DMS153 (cell line): ENCODE data around the gene TMEM204.

Experiments
- DNase-seq: peaks from one replicate; lab custom pipeline; 2025; lab: John Stamatoyannopoulos, UW

TMEM204 gene

DNA sequence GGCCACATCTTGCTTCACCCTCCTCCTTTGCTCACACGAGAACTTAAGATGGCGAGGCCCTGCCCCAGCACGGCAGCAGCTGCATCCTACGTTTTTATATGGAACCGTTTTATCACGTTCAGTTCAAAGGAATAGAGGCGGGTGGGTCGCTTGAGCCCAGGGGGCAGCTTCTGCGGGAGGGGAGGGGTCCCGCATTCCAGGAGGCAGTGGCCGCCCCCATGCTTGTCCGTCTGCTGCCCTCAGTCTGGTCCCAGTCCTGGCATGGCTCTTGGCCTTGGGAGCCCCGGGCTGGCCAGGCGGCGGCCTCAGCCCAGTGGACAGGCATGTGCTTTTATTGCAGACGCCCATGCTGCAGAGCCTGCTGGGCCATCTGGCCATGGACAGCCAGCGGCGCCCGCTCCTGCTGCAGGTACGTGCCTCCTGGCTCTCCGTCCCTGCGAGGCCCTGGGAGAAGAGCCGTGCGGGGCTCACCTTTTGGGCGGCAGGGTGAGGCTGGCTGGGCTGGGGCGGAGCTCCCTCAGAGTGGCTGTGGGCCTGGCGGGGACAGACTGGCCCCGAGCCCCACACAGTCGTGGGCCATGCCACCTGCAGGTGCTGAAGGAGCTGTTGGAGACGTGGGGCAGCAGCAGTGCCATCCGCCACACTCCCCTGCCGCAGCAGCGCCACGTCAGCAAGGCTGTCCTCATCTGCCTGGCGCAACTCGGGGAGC lies 33.6 kb upstream of the TMEM204 start:
- DNase-seq = no peak

GRCh38 chr16:1500465-1501150 lies 32.9 kb upstream of the TMEM204 start:
- DNase-seq = no peak

- DNase-seq = no peak
These were observed 31.8 kb upstream of the TMEM204 start for GRCh38 chr16:1501630-1502029.

DNA sequence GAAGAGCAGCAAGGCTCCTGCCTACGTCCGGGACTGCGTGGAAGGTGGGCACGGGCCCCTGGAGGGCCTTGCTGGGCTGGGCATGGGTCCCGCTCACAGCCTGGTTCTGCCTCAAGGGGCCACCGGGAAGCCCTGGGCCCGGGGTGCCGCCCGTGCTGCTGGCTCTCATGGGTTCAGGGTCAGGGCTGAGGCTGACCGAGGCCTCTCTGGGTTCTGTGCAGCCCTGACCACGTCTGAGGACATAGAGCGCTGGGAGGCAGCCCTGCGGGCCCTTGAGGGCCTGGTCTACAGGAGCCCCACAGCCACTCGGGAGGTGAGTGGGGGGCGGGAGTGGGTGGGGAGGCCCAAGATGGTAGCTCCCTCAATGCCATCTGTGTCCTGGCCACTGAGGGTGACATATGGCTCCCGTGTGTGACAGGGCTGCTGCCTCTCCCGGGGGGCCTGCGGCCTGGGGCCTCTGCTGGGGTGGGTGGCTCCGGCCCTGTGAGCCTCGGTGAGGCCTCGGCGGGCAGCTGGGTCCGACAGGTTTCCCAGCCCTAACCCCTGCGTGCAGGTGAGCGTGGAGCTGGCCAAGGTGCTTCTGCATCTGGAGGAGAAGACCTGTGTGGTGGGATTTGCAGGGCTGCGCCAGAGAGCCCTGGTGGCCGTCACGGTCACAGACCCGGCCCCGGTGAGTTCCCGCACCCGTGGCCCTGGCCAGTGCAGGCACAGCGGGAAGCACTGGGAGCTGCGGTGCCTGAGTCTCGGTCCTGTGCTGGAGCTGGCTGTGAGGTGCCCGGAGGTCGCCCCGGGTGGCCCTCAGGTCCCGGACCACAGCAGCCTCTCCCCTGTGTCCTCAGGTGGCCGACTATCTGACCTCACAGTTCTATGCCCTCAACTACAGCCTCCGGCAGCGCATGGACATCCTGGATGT lies 31.1 kb upstream of the TMEM204 start:
- DNase-seq = no peak

- DNase-seq = no peak
These were observed 30.1 kb upstream of the TMEM204 start for GRCh38 chr16:1503110-1503955.

- DNase-seq = no peak
These were observed 28.2 kb upstream of the TMEM204 start for GRCh38 chr16:1505073-1505844.

- no peak for DNase-seq
These were observed 27.6 kb upstream of the TMEM204 start for GRCh38 chr16:1505912-1506311.

DNA sequence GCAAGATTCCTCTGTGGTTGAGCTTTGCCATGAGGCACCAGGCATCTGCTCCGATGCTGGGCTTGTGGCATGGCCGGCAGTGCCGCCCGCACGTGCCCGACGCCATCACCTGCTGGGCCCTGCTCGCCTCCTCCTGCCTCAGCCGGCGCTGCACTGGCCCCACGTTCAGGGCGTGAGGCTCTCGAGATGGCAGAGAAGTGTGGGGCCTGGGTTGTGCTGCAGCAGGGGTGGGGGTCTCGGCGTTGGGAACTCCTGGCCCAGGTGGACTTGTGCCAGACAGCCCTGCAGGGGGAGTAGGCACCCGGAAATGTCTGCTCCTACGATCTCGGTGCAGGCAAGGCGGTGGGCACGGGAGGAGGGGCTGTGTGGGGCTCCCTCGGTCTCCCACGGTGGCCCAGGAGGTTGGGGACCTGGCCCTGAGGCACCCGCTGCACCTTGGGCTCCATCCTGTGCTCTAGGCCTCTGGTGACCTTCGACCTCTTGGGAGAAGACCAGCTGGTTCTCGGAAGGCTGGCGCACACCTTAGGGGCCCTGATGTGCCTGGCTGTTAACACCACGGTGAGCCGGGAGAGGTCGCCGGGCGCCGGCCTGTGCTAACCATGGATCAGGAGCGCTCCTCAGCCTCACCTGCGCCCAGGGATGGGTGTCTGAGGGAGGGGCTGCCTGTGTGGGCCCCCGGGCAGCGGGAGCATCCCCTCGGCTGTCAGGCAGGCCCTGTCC lies 26.8 kb upstream of the TMEM204 start:
- no peak for DNase-seq

DNA sequence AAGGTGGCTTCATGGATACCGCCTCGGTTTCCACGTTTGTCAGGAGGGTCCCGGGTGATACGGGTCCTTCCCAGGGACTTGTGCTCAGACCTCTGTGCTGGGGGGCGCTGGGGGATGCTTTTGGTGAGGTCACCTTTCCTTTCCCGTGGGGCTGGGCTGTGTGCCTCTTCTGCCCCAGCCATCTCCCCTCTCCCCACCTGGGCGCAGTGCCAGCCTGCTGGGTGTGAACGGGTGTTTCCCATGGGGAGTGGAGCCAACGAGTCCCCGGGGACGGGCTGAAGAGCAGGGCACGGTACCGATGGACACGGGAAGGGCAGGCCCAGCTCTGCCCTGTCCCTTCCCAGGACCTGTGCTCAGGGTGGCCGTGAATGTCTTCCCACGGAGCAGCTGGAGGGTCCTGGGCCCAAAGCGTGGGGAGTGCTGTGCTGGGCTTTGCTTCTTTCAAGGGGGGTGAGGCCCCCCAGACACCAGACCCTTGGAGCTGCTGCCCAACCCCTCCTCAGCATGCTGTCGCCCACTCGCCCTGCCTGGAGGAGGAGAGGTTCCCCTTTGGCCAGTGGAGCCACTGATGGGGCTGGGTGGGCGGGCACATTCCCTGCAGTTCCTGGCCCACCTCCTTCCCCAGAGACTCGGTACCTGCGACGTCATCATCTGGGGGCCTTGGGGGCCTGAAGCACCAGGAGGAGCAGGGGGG lies 24.8 kb upstream of the TMEM204 start:
- no peak for DNase-seq

DNA sequence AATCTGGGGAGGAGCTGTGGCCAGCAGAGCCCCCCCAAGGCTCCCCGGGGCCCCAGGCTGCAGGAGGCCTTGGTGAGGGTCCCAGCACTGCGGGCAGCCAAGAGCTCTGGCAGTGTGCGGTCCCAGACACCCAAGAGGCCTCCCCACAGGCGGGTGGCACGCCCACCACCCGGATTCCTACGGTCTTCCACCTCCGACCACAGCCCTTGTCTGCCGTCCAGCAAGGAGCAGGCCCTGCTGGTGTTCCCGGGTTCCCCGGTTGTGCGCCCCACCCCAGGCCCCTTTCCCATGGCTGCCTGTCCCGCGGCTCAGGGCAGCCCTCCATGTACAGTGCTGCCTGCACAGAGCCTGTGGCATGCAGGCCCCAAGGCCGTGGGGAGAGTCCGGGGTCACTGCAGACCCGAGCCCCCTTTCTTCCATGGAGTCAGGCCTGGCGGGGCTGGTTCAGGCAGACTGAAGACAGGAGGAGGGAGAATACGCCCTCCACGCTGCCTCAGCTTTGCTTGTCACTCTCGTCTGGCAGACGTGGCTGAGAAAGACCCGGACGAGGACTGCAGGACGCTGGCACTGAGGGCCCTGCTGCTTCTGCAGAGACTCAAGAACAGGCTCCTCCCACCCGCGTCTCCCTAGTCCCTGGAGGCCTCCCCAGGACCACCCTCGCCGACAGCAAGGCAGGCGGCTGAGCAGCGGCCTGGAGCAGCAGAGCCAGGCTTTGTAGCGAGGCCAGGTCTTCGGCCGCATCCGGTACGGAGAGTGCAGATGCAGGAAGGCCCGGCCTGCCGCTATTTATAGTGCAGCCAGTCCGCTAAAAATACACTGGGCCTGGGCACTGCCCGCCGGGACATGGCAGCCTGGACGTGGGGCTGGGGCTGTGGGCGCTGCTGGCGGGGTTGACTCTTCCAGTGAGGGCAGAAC lies 23.9 kb upstream of the TMEM204 start:
- no peak for DNase-seq

GRCh38 chr16:1510272-1510671 lies 23.2 kb upstream of the TMEM204 start:
- no peak for DNase-seq

DNA sequence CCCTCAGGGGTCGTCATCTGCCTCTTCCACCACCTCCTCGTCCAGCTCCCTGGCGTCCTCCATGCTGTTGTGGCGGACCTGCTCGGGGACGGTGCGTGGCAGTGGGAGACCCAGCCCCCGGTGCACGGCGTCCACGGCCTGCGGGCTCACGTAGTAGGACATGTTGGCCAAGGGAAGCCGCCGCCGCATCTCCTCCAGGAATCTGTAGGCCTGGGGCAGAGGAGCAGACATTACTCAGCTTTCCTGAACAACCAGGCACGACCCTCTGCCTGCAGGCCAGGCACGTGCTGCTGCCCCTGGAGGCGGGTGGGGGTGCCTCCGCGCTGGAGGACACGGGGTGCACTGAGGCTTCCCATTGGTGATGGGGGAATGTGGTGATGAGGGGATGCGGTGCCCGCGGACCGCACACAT lies 22.5 kb upstream of the TMEM204 start:
- DNase-seq = no peak

- no peak for DNase-seq
These were observed 21.6 kb upstream of the TMEM204 start for GRCh38 chr16:1511662-1512569.

GRCh38 chr16:1512774-1513173 lies 20.7 kb upstream of the TMEM204 start:
- no peak for DNase-seq

- no peak for DNase-seq
These were observed 19.0 kb upstream of the TMEM204 start for GRCh38 chr16:1514507-1514906.

- no peak for DNase-seq
These were observed 14.8 kb upstream of the TMEM204 start for GRCh38 chr16:1518626-1519135.

DNA sequence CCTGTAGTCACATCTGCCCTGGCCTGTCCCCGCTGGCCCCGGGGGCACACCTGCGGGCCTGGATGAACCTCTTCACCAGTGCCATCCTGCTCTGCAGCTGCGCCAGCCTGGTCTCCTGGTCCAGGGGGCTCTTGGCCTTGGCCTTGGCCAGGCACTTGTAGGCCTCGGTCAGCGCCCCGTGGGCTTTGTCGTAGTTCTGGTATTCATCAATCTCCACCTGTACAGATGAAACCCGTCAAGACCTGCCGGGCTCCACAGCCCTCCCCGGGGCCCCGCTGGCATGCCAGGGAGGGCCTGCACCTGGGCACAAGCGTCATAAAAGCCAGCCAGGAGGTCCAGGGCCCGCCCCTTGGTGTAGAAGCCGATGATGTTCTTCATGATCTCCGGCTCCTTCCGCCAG lies 13.6 kb upstream of the TMEM204 start:
- DNase-seq = no peak
